Pancreas (tissue), 10 donors: ENCODE results near the gene NFIX. TPM values are rescaled to one million over a fixed set of nuclear protein-coding genes. Genes with fewer than 3 reads are reported as not detected.

Experiments
- ATAC-seq, 4 donors: fragments of 200-7000 bp; cut with Tn5 transposase; one replicate each; pipeline versions ENCODE4 v1.8.0 to v1.9.1; 2020; ENCODE audit warnings: mild to moderate bottlenecking in 4 of 4, moderate library complexity in 4 of 4
- DNase-seq, 6 donors: peaks; one replicate each; pipeline ENCODE4 v3.0.0-alpha.2; 2020
- FAIRE-seq: peaks from 2 replicates; lab custom pipeline; 2012; peaks lifted over from hg19 to GRCh38; lab: Jason Lieb, UNC
- H3K27ac ChIP-seq, 4 donors: fragments of 200-600 bp; sonication (generic); 1 replicate in 3 of 4; 2 replicates in 1 of 4; pipeline versions ENCODE4 v1.5.0 to v1.8.0; 2020
- H3K27me3 ChIP-seq, 4 donors: fragments of 200-600 bp; one replicate each; pipeline ENCODE4 v1.8.0; 2021
- H3K36me3 ChIP-seq, 3 donors: fragments of 200-600 bp; sonication (generic) in 1 of 3; one replicate each; pipeline versions ENCODE4 v1.5.0 to v1.8.0; 2020 to 2021
- H3K4me1 ChIP-seq, 3 donors: fragments of 200-600 bp; one replicate each; pipeline ENCODE4 v1.8.0; 2021
- H3K4me3 ChIP-seq, 4 donors: fragments of 200-600 bp; sonication (generic) in 2 of 4; one replicate each; pipeline versions ENCODE4 v1.5.0 to v1.8.0; 2020 to 2021
- H3K9me3 ChIP-seq, 4 donors: fragments of 200-600 bp; one replicate each; pipeline ENCODE4 v1.8.0; 2021
- WGBS, 2 donors: extraction: QIAGEN DNeasy Blood & Tissue Kit; methylation state at CpG; one replicate each; pipeline ENCODE4 v1.1.7; 2013; 5-methylcytosine and 5-hydroxymethylcytosine counted together
- intact Hi-C, 3 donors: fragments of 100-400 bp; cut with DNase I; formaldehyde crosslinking; loops; one replicate each; pipeline versions ENCODE4 v1.11.1 to v1.14.2; 2022
- polyA plus RNA-seq, 2 donors: library from polyadenylated mRNA; stranded (reverse); fragments of 200-250 nt; gene quantifications; one replicate each; pipeline ENCODE4 v1.2.3, GENCODE V29; 2013
- total RNA-seq, 6 donors: library from RNA; stranded (reverse); fragmentation: NEBNext Ultra II Directional in 4 of 6; extraction: Animal tissue kit (Norgen Biotek cat#: 25700) in 4 of 6; gene quantifications; one replicate each; pipeline versions ENCODE4 v1.2.1 to v1.2.4, GENCODE V29; 2021 to 2023
- TF ChIP-seq, protein P1 (sequence below), 4 donors: fragments of 200-600 bp; sonication (generic) in 3 of 4; IDR thresholded peaks; one replicate each; pipeline versions ENCODE4 v1.5.0 to v1.8.0; 2021; ENCODE audit warnings: antibody characterized with exemption in 4 of 4
- donor health status: healthy with polysubstance abuse.
- donor health status: DM: no; HTN: no; CAD: no; lungs with moderate emphysema.
- donor health status: DM: no; HTN: no; CAD: no.
- donor health status: control.
- donor health status: control.
- donor health status: Bipolar disorder and iron deficiency.
- donor health status: DM: yes; HTN: yes; CAD: no.
- donor health status: DM: no; HTN: no; CAD: no.
- donor health status: DM: no; HTN: no; CAD: no.
- donor health status: DM: yes; HTN: yes; CAD: no.

Gene NFIX
- total and polyA plus RNA-seq, 8 donors, result 8.3 to 45.1 (median 32.7) TPM

DNA sequence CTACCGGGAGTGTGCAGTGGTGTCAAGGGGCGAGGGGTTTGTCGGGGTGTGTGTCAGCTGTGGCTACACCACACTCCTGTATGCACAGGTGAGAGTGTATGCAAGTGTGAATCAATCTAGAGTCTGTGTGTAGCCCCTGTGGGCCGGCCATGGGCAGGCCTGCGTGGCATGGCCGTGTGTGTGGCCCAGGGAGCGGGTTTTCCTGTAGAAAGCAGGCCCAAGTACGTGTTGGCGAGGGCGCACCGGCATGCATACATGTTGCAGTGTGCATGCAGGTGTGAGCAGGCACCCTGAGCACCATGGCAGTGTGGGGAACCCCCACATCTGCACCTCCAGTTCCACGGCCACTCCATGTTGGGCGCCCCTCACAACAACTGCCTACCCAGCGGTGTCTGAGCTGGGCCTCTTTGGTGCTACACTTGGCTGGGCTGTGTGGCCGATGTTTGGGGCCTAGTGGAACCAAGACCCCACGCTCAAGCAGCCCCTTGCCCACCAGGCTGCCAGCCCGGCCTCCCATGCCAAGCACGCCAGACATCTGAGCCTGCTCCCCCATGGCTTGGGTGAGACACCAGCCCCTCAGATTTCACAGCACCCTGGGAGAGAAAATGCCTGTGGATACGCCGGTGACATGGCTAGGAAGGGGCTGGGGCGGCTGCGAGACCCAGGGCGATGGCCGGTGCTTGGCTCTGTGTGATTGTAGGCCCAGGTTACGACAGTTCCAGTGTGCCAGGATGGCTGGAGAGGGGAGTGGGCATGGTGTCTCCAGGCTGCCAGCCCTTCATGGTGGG, 2.1 kb downstream of the NFIX start:
- Histone ChIP-seq H3K27ac (peak overlapping the region in 2 of 4 donors; percentile 28 to 68), H3K36me3 (no peaks in the 10 kb centered on the region), H3K27me3 (no peaks in the 10 kb centered on the region), H3K4me1 (peaks cover 0 to 5% (median 0%) of the 10 kb centered on the region in 3 donors), H3K9me3 (no peaks in the 10 kb centered on the region), H3K4me3 (peak overlapping the region in 3 of 4 donors; percentile 65 to 72 (median 66))
- WGBS, 2 donors, result 92 to 93% methylated on average over 25 of the region's 25 CpGs
- TF ChIP-seq, protein P1, sequence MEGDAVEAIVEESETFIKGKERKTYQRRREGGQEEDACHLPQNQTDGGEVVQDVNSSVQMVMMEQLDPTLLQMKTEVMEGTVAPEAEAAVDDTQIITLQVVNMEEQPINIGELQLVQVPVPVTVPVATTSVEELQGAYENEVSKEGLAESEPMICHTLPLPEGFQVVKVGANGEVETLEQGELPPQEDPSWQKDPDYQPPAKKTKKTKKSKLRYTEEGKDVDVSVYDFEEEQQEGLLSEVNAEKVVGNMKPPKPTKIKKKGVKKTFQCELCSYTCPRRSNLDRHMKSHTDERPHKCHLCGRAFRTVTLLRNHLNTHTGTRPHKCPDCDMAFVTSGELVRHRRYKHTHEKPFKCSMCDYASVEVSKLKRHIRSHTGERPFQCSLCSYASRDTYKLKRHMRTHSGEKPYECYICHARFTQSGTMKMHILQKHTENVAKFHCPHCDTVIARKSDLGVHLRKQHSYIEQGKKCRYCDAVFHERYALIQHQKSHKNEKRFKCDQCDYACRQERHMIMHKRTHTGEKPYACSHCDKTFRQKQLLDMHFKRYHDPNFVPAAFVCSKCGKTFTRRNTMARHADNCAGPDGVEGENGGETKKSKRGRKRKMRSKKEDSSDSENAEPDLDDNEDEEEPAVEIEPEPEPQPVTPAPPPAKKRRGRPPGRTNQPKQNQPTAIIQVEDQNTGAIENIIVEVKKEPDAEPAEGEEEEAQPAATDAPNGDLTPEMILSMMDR (IDR thresholded peaks at IDR 0.05), result no peak
- no peak for ATAC-seq
- intact Hi-C loops, result no loop called here
- FAIRE-seq, result no peak
- no peak for DNase-seq

DNA sequence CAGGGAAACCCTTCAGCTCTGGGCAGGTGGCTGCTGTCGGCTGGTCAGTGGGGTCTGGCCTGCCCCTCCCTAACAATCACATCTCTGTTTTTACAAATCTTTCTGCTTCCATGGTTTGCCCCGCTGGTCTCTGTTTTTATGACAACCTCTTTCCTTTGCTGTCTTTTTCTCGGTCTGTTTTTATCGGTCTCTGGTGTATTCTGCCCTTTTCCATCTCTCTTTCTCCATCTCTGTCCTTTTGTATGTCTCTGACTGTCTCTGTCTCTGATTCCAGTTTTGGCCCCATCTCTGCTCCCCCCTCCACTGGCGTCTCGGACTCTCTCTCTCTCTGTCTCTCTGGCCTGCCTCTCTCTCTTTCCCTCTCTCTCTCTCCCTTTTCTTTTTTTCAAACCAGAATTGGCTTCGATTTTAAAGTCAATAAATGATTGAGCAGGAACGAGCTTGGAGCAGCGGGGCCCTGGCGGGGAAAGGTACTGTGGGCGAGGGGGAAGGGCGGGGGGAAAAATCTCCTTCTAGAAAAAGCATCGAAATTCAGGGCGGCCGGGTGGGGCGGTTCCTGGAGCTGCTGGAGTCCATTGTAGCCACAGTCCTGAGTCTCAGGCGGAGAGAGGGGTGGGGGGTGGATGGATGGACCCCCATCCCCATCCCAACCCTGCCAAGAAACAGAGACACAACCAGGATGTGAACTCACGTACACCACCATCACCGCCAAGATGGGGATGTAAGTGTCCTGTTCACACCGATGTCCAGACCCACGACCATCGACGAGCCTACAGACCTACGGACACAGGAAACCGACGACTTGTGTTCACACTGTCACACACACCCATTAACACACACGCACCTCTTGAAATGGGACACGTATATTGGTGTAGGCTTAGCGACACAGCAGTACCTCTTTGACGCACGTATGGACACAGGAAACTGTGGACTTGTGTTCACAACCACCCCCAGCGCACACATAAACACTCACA, 3.0 kb downstream of the NFIX start:
- Histone ChIP-seq H3K4me3 (no peak overlapping the region), H3K4me1 (peaks cover 0 to 5% (median 0%) of the 10 kb centered on the region in 3 donors), H3K27ac (no peak overlapping the region), H3K36me3 (no peaks in the 10 kb centered on the region), H3K9me3 (no peaks in the 10 kb centered on the region), H3K27me3 (no peaks in the 10 kb centered on the region)
- DNase-seq, result no peak
- intact Hi-C loops, result no loop called here
- WGBS, 2 donors, result 83 to 86% methylated on average over 32 of the region's 32 CpGs
- no peak for FAIRE-seq
- ATAC-seq, result no peak
- TF ChIP-seq, protein P1 (IDR thresholded peaks at IDR 0.05), result no peak

DNA sequence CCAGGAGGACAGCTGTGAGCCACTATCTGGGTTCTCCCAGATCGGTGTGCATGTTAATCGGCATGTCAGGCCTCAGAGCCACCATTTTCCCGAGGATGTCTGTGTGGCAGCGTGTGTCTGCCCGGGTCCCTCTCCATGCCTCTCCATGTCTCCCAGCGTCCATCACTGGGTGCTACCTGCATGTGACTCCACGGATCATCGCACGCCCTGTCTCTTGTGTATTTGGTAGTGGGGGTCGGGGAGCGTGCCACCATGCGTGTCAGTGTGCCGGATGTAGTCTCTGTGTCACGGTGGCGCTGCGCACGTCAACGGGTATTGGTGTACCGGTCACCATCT, 5.9 kb downstream of the NFIX start:
- Histone ChIP-seq H3K4me3 (no peak overlapping the region), H3K9me3 (no peaks in the 10 kb centered on the region), H3K36me3 (no peaks in the 10 kb centered on the region), H3K4me1 (peaks cover 0 to 10% (median 0%) of the 10 kb centered on the region in 3 donors), H3K27me3 (no peaks in the 10 kb centered on the region), H3K27ac (no peak overlapping the region)
- ATAC-seq (no peak), FAIRE-seq (no peak), DNase-seq (no peak)
- 89 to 94% methylated on average over 19 of the region's 19 CpGs for WGBS, 2 donors
- TF ChIP-seq, protein P1 (IDR thresholded peaks at IDR 0.05), result no peak
- intact Hi-C loops, result no loop called here

DNA sequence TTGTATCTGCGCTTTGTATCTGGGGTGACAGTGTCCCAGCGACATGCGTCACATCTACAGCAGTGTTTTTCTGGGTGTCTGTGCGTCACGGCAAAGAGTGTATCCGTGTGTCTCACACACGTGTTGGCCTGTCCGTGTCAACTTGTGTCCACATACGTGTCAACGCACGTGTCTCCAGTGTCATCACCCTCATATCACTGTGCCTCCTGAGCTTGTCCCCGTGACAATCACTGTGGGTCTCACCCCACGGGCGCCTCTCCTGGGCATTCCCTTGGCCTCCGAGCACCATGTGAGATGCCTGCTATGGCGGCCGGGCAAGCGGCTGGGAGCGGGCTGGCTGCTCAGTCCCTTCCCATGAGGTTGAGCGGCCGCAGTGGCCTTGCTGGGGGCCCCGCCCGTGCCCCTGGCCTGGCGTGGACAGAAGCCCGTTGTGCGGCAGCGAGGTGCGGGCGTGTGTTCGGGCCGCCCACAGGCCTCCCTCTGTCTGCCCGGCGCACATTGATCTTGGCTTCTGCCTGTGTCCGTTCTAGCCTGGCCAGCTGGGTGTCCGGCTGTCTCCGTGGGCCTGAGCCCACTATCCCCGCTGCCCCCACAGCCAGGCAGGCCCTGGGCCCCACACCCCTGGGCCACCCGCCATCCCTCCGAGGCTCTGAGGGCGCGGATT, 6.4 kb downstream of the NFIX start:
- Histone ChIP-seq H3K4me1 (peaks cover 0 to 14% (median 3%) of the 10 kb centered on the region in 3 donors), H3K9me3 (no peaks in the 10 kb centered on the region), H3K36me3 (no peaks in the 10 kb centered on the region), H3K27me3 (no peaks in the 10 kb centered on the region), H3K4me3 (peak overlapping the region in 1 of 4 donors; percentile 22), H3K27ac (peak overlapping the region; percentile 46 to 75 (median 66))
- WGBS, 2 donors, result 72 to 74% methylated on average over 41 of the region's 41 CpGs
- DNase-seq (no peak), FAIRE-seq (no peak), ATAC-seq (peak; percentile 21 to 45 (median 23))
- intact Hi-C loops, result no loop called here
- TF ChIP-seq, protein P1 (IDR thresholded peaks at IDR 0.05), result no peak
